HCT116 (cell line): ENCODE measurements around the gene RETREG1.

Experiments used
- POLR2A ChIP-seq: IDR thresholded peaks from 2 replicates; pipeline ENCODE4 v1.7.0; 2011; ENCODE audit warnings: borderline replicate concordance; ENCODE audit not compliant: insufficient read depth, insufficient read length; ENCODE audit errors: extremely low read depth
- TF ChIP-seq, protein P1 (sequence below), 3 experiments: fragments of 200-600 bp in 1 of 3; sonication (generic) in 1 of 3; IDR thresholded peaks in 2 of 3; conservative IDR thresholded peaks in 1 of 3; 2 replicates each; pipeline ENCODE4 v1.5.1; 2012 to 2017; ENCODE audit warnings: low read depth in 2 of 3, low read length in 2 of 3, antibody characterized with exemption in 1 of 3, borderline replicate concordance in 1 of 3, control low read depth in 1 of 3, mild to moderate bottlenecking in 1 of 3, mixed read lengths in 1 of 3, mixed run types in 1 of 3, moderate library complexity in 1 of 3; ENCODE audit not compliant: insufficient read depth in 1 of 3

DNA sequence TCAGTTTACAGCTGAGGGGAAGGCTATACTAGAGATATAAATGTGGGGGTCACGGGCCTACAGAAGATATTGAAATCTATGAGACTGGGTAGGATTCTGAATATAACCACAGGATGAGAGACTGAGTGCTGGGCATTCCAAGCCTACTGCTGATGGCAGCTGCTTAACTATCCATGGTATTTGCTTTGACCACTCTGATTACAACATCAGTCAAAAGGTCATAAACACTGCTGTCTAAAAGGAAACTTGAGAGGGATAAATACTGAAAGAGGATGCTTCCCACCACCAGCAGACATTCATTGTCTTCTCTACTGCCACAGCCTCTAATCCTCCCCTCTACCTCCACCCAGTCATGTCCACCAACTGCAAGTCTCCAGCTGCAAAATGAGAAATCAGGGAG, 155.0 kb downstream of the RETREG1 start:
- no peak for TF ChIP-seq POLR2A
- TF ChIP-seq, protein P1, sequence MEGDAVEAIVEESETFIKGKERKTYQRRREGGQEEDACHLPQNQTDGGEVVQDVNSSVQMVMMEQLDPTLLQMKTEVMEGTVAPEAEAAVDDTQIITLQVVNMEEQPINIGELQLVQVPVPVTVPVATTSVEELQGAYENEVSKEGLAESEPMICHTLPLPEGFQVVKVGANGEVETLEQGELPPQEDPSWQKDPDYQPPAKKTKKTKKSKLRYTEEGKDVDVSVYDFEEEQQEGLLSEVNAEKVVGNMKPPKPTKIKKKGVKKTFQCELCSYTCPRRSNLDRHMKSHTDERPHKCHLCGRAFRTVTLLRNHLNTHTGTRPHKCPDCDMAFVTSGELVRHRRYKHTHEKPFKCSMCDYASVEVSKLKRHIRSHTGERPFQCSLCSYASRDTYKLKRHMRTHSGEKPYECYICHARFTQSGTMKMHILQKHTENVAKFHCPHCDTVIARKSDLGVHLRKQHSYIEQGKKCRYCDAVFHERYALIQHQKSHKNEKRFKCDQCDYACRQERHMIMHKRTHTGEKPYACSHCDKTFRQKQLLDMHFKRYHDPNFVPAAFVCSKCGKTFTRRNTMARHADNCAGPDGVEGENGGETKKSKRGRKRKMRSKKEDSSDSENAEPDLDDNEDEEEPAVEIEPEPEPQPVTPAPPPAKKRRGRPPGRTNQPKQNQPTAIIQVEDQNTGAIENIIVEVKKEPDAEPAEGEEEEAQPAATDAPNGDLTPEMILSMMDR (IDR thresholded peaks at IDR 0.05 in 2 of 3, conservative IDR thresholded peaks at IDR 0.05 in 1 of 3; ENCODE audit: borderline replicate concordance in 1 of 3, insufficient read depth in 1 of 3, low read depth in 2 of 3, low read length in 2 of 3): no peak
